Naive thymus-derived CD4-positive, alpha-beta T cell (primary cell): Measurements from ENCODE around the gene SFXN5. TPM values are rescaled to one million over a fixed set of nuclear protein-coding genes. Genes with fewer than 3 reads are reported as not detected.
A peak's percentile ranks its signal among the peaks of the same experiment; 100 is the strongest.

Experiments used
- ATAC-seq: fragments of 150-1000 bp; cut with Tn5 transposase; 2 replicates; pipeline ENCODE4 v1.10.0; 2021; ENCODE audit warnings: mild to moderate bottlenecking, moderate library complexity
- CTCF ChIA-PET: fragments of 350-600 bp; sonication (Branson Sonifier 250); formaldehyde crosslinking; loops from one replicate; lab custom pipeline; 2021; ENCODE audit warnings: antibody characterized with exemption; lab: Charles Lee
- POLR2A ChIA-PET: fragments of 350-600 bp; sonication (Branson Sonifier 250); formaldehyde crosslinking; loops from one replicate; lab custom pipeline; 2021; ENCODE audit warnings: antibody characterized with exemption, inconsistent platforms; lab: Charles Lee
- DNase-seq, 9 donors: peaks; one replicate each; pipeline versions ENCODE4 v3.0.0 to v3.0.0-alpha.2; 2020 to 2022; ENCODE audit warnings: mixed read lengths in 1 of 9
- H3K27ac ChIP-seq: one replicate; pipeline ENCODE4 v1.7.0; 2013; ENCODE audit warnings: mild to moderate bottlenecking, low read depth, low read length, moderate library complexity
- H3K27me3 ChIP-seq, 2 donors: one replicate each; pipeline ENCODE4 v1.7.0; 2013; ENCODE audit warnings: low read length in 2 of 2, mild to moderate bottlenecking in 2 of 2, moderate library complexity in 2 of 2; ENCODE audit not compliant: control insufficient read depth in 2 of 2, insufficient read depth in 2 of 2
- H3K36me3 ChIP-seq, 3 experiments: 1 replicate in 2 of 3; 2 replicates in 1 of 3; pipeline ENCODE4 v1.7.0; 2013; ENCODE audit warnings: low read length in 3 of 3, mild to moderate bottlenecking in 3 of 3, moderate library complexity in 1 of 3; ENCODE audit not compliant: insufficient read depth in 3 of 3, control insufficient read depth in 2 of 3
- H3K4me1 ChIP-seq, 2 donors: one replicate each; pipeline ENCODE4 v1.7.0; 2013; ENCODE audit warnings: low read length in 2 of 2, mild to moderate bottlenecking in 2 of 2, moderate library complexity in 1 of 2; ENCODE audit not compliant: control insufficient read depth in 2 of 2, insufficient read depth in 2 of 2
- H3K4me3 ChIP-seq: 2 replicates; pipeline ENCODE4 v1.7.0; 2013; ENCODE audit warnings: mild to moderate bottlenecking, low read length
- H3K9me3 ChIP-seq, 3 experiments: 1 replicate in 2 of 3; 2 replicates in 1 of 3; pipeline ENCODE4 v1.7.0; 2013; ENCODE audit warnings: low read length in 3 of 3; ENCODE audit not compliant: control insufficient read depth in 2 of 3
- H3K27ac Mint-ChIP-seq, 9 donors: one replicate each; pipeline ENCODE4 v1.8.0; 2020 to 2022; ENCODE audit warnings: mixed read lengths in 9 of 9, mild to moderate bottlenecking in 8 of 9, moderate library complexity in 5 of 9, inconsistent platforms in 2 of 9
- H3K27me3 Mint-ChIP-seq, 5 donors: one replicate each; pipeline ENCODE4 v1.8.0; 2021 to 2022; ENCODE audit warnings: mixed read lengths in 5 of 5, mild to moderate bottlenecking in 1 of 5
- H3K36me3 Mint-ChIP-seq, 5 donors: one replicate each; pipeline ENCODE4 v1.8.0; 2020 to 2022; ENCODE audit warnings: mixed read lengths in 5 of 5, mild to moderate bottlenecking in 3 of 5, inconsistent platforms in 1 of 5
- H3K4me1 Mint-ChIP-seq, 7 donors: one replicate each; pipeline ENCODE4 v1.8.0; 2020 to 2022; ENCODE audit warnings: mixed read lengths in 7 of 7, mild to moderate bottlenecking in 3 of 7, inconsistent platforms in 1 of 7
- H3K4me3 Mint-ChIP-seq, 10 donors: one replicate each; pipeline ENCODE4 v1.8.0; 2020 to 2022; ENCODE audit warnings: mild to moderate bottlenecking in 10 of 10, mixed read lengths in 10 of 10, moderate library complexity in 6 of 10, inconsistent platforms in 2 of 10
- H3K9me3 Mint-ChIP-seq, 11 donors: one replicate each; pipeline ENCODE4 v1.8.0; 2020 to 2022; ENCODE audit warnings: mixed read lengths in 11 of 11, mild to moderate bottlenecking in 4 of 11, inconsistent platforms in 1 of 11, moderate library complexity in 1 of 11
- intact Hi-C, 2 donors: fragments of 100-400 bp; cut with micrococcal nuclease; formaldehyde crosslinking; loops; one replicate each; pipeline ENCODE4 v1.15.1; 2023
- polyA plus RNA-seq, 2 donors: library from polyadenylated mRNA; unstranded; fragments of 300-500 nt; fragmentation: Illumina TruSeq; gene quantifications; one replicate each; pipeline ENCODE4 v1.2.3, GENCODE V29; 2021
- total RNA-seq, 6 experiments: library from RNA in 5 of 6; stranded (reverse) in 5 of 6; gene quantifications; 1 replicate in 5 of 6; 2 replicates in 1 of 6; pipeline ENCODE4 v1.2.3 and lab custom pipeline; 2021 to 2026

Gene SFXN5
- total and polyA plus RNA-seq, 7 experiments from 2014 or later = 2.2 to 17.4 (median 9.1) TPM

DNA sequence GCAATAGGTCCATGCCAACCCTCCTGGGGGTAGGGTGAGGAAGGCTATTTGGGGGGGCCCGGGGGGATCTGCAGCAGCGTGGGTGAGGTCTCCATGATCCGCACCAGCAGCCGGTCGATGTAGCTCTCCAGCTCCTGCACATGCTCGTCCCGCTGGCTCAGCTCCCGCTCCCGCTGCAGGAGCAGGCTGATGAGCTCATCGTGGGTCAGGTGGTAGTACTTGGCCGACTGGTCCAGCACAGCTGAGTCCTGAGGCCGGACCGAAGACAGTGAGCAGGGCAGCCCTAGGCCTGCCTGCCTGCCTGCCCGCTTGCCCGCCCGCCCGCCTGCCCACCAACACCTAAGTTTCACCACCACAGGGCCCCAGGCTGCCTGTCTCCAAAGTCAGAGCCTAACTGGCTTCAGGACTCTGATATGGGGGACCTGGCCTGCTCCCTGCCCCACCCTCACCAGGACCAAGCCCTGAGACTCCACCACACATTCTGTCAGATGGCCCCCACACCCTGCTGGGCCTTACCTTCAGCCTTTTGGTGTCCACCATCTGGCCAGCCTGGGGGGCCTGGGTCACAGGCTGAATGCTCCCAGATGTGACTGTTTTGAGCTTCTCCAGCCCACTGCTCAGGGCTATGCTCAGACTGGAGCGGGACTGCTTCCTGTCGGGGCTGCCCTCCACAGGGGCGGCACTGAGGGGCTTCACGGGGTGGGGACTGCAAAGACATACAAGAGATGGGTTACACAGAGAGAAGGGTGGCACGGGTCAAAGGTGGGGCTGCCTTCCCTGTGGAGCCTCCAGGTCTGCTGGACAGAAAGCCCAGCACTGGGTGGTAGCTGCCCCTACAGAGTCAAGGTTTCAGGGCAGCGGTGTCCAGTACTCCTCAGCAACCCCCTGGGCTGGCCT lies 4.2 kb upstream of the SFXN5 start:
- CTCF ChIA-PET = no interaction called here
- Histone ChIP-seq H3K36me3 (peaks cover 0 to 6% (median 0%) of the 10 kb centered on the region in 3 experiments), H3K4me3 (no peak overlapping the region), H3K9me3 (no peaks in the 10 kb centered on the region), H3K27me3 (no peaks in the 10 kb centered on the region), H3K4me1 (peaks cover 0 to 5% of the 10 kb centered on the region in 2 donors), H3K27ac (no peak overlapping the region)
- Mint-ChIP-seq H3K4me3 (no peak overlapping the region), H3K9me3 (peaks cover 0 to 3% (median 0%) of the 10 kb centered on the region in 11 donors), H3K27me3 (peaks cover 0 to 2% (median 0%) of the 10 kb centered on the region in 5 donors), H3K27ac (no peak overlapping the region), H3K4me1 (peaks cover 6 to 16% (median 9%) of the 10 kb centered on the region in 7 donors), H3K36me3 (no peaks in the 10 kb centered on the region)
- ATAC-seq (no peak), DNase-seq (no peak)
- POLR2A ChIA-PET = no interaction called here
- intact Hi-C loops = no loop called here

DNA sequence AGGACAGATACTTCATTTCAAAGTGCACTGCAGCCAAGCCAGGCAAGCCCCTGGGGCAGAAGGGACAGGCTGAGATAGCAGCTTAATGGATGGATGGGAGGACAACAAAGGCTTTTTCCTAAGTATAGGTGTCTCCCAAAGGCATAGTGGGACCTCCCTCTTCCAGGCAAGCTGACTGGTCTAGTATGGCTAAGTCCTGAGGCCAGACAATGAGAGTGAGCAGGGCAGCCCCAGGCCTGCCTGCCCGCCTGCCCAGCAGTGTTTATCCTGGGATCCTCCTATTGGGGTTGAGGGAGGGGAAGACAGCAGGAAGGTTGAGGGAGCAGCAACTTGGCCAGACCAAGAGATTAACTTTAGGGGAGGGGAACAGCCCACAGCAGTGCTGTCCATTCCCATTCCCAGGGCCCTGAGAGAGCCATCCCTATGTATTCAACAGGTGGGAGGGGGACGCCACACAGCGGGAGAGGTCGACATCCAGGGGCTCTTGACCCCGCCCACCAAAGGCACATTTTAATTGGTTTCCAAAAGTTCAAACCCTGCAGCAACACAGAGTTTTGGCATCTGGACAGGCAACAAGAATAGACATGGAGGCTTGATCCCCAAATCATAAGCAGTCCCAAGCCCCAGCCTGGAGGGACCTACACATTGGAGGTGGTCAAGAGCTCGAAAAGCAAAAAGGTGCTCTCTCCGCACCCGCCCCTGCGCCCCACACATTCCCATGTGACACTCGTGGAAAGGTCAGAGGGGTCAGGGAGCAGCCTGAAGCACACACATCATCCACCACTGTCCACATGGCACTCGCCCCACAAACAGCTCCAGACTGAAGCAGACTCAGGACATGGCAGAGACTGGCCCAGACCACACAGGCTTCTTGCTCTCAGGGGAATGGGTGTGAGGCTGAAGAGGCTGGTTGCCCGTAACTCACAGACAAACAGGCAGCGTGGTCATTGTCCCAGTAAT lies 2.9 kb upstream of the SFXN5 start:
- intact Hi-C loops = loop anchor here (5.0 kb wide), 7 partner anchors 88 to 1578 kb away; partner anchors contain the start of genes EXOC6B (in 1 of the 2), INO80B (in 1 of the 2), MOB1A (in 1 of the 2) and SEMA4F (in 1 of the 2)
- Mint-ChIP-seq H3K4me3 (no peak overlapping the region), H3K9me3 (peaks cover 0 to 3% (median 0%) of the 10 kb centered on the region in 11 donors), H3K36me3 (peaks cover 0 to 3% (median 0%) of the 10 kb centered on the region in 5 donors), H3K27ac (no peak overlapping the region), H3K27me3 (peaks cover 0 to 10% (median 0%) of the 10 kb centered on the region in 5 donors), H3K4me1 (peaks cover 14 to 25% (median 19%) of the 10 kb centered on the region in 7 donors)
- no peak for ATAC-seq
- Histone ChIP-seq H3K4me1 (peaks cover 5% of the 10 kb centered on the region in 2 donors), H3K9me3 (no peaks in the 10 kb centered on the region), H3K27me3 (no peaks in the 10 kb centered on the region), H3K36me3 (peaks cover 0 to 6% (median 0%) of the 10 kb centered on the region in 3 experiments), H3K4me3 (no peak overlapping the region), H3K27ac (no peak overlapping the region)
- POLR2A ChIA-PET = no interaction called here
- DNase-seq = no peak
- CTCF ChIA-PET = interaction anchor here (1.2 to 2.0 kb wide), 2 partner anchors 103 to 104 kb away, joined by 5 to 9 read pairs; no protein-coding TSS in a partner anchor

DNA sequence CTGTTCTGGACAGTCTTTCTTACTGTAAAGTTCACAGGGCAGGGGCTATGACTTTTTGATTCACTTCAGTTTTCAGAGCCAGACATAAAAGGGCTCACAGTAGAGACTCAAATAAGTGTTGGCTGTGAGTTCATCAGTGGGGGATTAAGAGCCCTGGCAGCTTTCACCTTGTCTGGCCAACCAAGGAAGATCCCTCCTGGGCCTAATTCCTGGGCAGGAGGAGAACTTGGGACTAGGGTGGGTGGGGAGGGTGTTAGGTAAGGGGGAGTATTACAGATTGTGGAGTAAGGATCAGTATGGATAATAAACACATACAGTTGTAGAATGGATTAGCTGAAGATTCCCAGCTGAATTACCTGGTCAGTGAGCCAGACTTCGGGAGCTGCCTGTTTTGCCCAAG lies 904 bp upstream of the SFXN5 start:
- Histone ChIP-seq H3K36me3 (peaks cover 0 to 6% (median 0%) of the 10 kb centered on the region in 3 experiments), H3K27me3 (no peaks in the 10 kb centered on the region), H3K27ac (peak overlapping the region; percentile 81), H3K4me3 (peak overlapping the region; percentile 98), H3K9me3 (no peaks in the 10 kb centered on the region), H3K4me1 (peaks cover 5 to 7% of the 10 kb centered on the region in 2 donors)
- intact Hi-C loops = loop anchor here (5.0 kb wide), 7 partner anchors 90 to 1580 kb away; partner anchors contain the start of genes EXOC6B (in 1 of the 2), INO80B (in 1 of the 2), MOB1A (in 1 of the 2) and SEMA4F (in 1 of the 2)
- POLR2A ChIA-PET = no interaction called here
- peaks cover 0 to 3% (median 0%) of the 10 kb centered on the region in 11 donors for H3K9me3 Mint-ChIP-seq
- DNase-seq (no peak), ATAC-seq (no peak)
- peak overlapping the region; percentile 86 to 96 (median 94) for H3K27ac Mint-ChIP-seq
- peak overlapping the region; percentile 82 to 98 (median 93) for H3K4me3 Mint-ChIP-seq
- peaks cover 0 to 3% (median 0%) of the 10 kb centered on the region in 5 donors for H3K36me3 Mint-ChIP-seq
- CTCF ChIA-PET = interaction anchor here (2.0 kb wide), 1 partner anchor 105 kb away, joined by 9 read pairs; no protein-coding TSS in a partner anchor
- H3K27me3 Mint-ChIP-seq = peaks cover 0 to 18% (median 0%) of the 10 kb centered on the region in 5 donors
- peaks cover 14 to 33% (median 25%) of the 10 kb centered on the region in 7 donors for H3K4me1 Mint-ChIP-seq

DNA sequence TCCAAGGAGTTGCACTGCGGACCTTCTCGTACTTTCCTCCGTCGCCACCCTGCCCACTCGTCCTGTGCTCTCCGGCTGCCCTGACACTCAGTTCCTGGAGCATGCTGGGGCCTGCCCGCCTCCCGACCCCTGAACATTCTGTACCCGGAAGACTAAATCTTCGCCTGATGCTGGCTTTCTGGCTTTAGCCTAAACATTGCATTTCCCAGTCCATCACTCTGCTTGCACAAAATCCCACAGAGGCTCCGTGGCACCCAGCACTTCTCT lies 550 bp upstream of the SFXN5 start:
- Mint-ChIP-seq H3K36me3 (peaks cover 0 to 4% (median 0%) of the 10 kb centered on the region in 5 donors), H3K27me3 (peaks cover 0 to 18% (median 0%) of the 10 kb centered on the region in 5 donors), H3K27ac (peak overlapping the region; percentile 86 to 96 (median 94)), H3K4me3 (peak overlapping the region; percentile 82 to 98 (median 93)), H3K4me1 (peaks cover 14 to 36% (median 28%) of the 10 kb centered on the region in 7 donors), H3K9me3 (peaks cover 0 to 3% (median 0%) of the 10 kb centered on the region in 11 donors)
- CTCF ChIA-PET = interaction anchor here (2.0 kb wide), 1 partner anchor 106 kb away, joined by 9 read pairs; no protein-coding TSS in a partner anchor
- H3K4me1 ChIP-seq = peaks cover 5 to 7% of the 10 kb centered on the region in 2 donors
- H3K36me3 ChIP-seq = peaks cover 0 to 6% (median 0%) of the 10 kb centered on the region in 3 experiments
- H3K9me3 ChIP-seq = no peaks in the 10 kb centered on the region
- H3K4me3 ChIP-seq = peak overlapping the region; percentile 98
- no peak for DNase-seq
- H3K27me3 ChIP-seq = no peaks in the 10 kb centered on the region
- POLR2A ChIA-PET = interaction anchor here (1.2 kb wide), 2 partner anchors 40 to 43 kb away, joined by 4 to 5 read pairs; no protein-coding TSS in a partner anchor
- intact Hi-C loops = loop anchor here (5.0 kb wide), 7 partner anchors 90 to 1580 kb away; partner anchors contain the start of genes EXOC6B (in 1 of the 2), INO80B (in 1 of the 2), MOB1A (in 1 of the 2) and SEMA4F (in 1 of the 2)
- H3K27ac ChIP-seq = peak overlapping the region; percentile 81
- ATAC-seq = no peak

DNA sequence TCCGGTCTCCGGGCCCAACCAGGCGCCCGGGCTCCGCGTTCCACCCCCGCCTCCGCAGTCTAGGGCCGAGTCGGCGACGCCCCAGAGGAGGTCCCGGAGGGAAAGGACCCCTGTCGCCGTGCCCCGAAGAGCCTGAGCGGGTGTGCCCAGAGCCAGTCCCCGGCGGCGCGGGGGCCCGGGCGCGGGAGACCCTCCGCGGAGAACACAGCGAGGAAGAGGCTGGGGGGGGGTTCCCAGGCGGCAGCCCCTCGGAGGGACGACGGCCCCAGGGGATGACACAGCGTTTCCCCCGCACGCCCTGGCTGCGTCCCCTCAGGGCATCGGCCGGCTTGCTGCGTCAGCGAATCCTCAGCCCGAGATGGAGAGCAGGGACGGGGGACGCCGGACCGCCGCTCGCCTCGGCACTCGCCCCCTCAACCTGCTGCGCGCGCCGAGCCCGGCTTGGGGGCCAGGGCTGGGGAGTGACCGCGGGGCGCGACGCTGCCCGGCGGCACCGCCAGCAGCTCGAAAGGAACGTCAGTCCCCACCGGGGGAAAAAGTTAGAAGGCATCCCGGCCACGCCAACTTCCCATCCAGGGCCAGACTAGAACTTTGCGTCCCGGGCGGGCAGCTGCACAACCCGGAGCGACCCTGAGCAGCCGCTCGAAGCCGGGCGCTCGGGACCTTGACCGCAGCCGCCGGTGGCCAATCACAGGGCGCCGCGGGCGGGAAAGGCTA lies 711 bp downstream of the SFXN5 start:
- peaks cover 0 to 6% (median 0%) of the 10 kb centered on the region in 3 experiments for H3K36me3 ChIP-seq
- H3K9me3 ChIP-seq = no peaks in the 10 kb centered on the region
- Mint-ChIP-seq H3K36me3 (peaks cover 0 to 4% (median 0%) of the 10 kb centered on the region in 5 donors), H3K27ac (peak overlapping the region in 7 of 9 donors; percentile 86 to 95 (median 94)), H3K9me3 (peaks cover 0 to 3% (median 0%) of the 10 kb centered on the region in 11 donors), H3K4me1 (peaks cover 14 to 42% (median 29%) of the 10 kb centered on the region in 7 donors), H3K4me3 (peak overlapping the region; percentile 82 to 98 (median 93)), H3K27me3 (peaks cover 0 to 18% (median 0%) of the 10 kb centered on the region in 5 donors)
- peak overlapping the region; percentile 81 for H3K27ac ChIP-seq
- ATAC-seq (peak; percentile 3), DNase-seq (peak in 6 of 9 donors; percentile 7 to 65 (median 26))
- peak overlapping the region; percentile 98 for H3K4me3 ChIP-seq
- CTCF ChIA-PET = no interaction called here
- POLR2A ChIA-PET = interaction anchor here (0.9 to 1.2 kb wide), 4 partner anchors 41 to 162 kb away, joined by 4 to 5 read pairs (median 5); partner anchors contain the start of gene PRADC1
- no peaks in the 10 kb centered on the region for H3K27me3 ChIP-seq
- intact Hi-C loops = loop anchor here (1.0 to 5.0 kb wide), 21 partner anchors 14 to 1940 kb away; partner anchors contain the start of genes ALMS1 (in 2 of the 2), CCT7 (in 2 of the 2), SMYD5 (in 2 of the 2) and EGR4 (in 1 of the 2)
- peaks cover 5 to 7% of the 10 kb centered on the region in 2 donors for H3K4me1 ChIP-seq
